Liver (tissue), 9 donors: ENCODE results near the gene COL11A1. TPM values are rescaled to one million over a fixed set of nuclear protein-coding genes. Genes with fewer than 3 reads are reported as not detected.
"Not testable (repeated sequence)": the region's sequence is repeated elsewhere in the genome, so short reads cannot be mapped to it uniquely, and the experiment has no call there.

Experiments
- DNase-seq: peaks from one replicate; pipeline ENCODE4 v3.0.0-alpha.2; 2017; ENCODE audit warnings: low spot score
- H3K27ac ChIP-seq, 2 donors: one replicate each; pipeline ENCODE4 v1.7.0; 2013; ENCODE audit warnings: inconsistent platforms in 2 of 2, low read length in 2 of 2, control low read depth in 1 of 2, low read depth in 1 of 2, mild to moderate bottlenecking in 1 of 2
- H3K27me3 ChIP-seq, 4 donors: one replicate each; pipeline versions ENCODE4 v1.6.1 to v1.7.0; 2013; ENCODE audit warnings: low read length in 3 of 4, inconsistent platforms in 1 of 4, mild to moderate bottlenecking in 1 of 4, moderate library complexity in 1 of 4; ENCODE audit not compliant: control insufficient read depth in 4 of 4, insufficient read depth in 4 of 4
- H3K36me3 ChIP-seq, 4 donors: one replicate each; pipeline versions ENCODE4 v1.6.1 to v1.7.0; 2013; ENCODE audit warnings: low read length in 3 of 4, mild to moderate bottlenecking in 3 of 4, low read depth in 1 of 4, moderate library complexity in 1 of 4; ENCODE audit not compliant: control insufficient read depth in 4 of 4, insufficient read depth in 3 of 4
- H3K4me1 ChIP-seq, 4 donors: one replicate each; pipeline versions ENCODE4 v1.6.1 to v1.7.0; 2013; ENCODE audit warnings: low read length in 3 of 4, mild to moderate bottlenecking in 3 of 4, moderate library complexity in 1 of 4; ENCODE audit not compliant: control insufficient read depth in 4 of 4, insufficient read depth in 4 of 4
- H3K4me3 ChIP-seq, 3 donors: one replicate each; pipeline versions ENCODE4 v1.6.1 to v1.7.0; 2013; ENCODE audit warnings: low read length in 3 of 3, control low read depth in 1 of 3, low read depth in 1 of 3, mild to moderate bottlenecking in 1 of 3
- H3K9ac ChIP-seq, 2 donors: one replicate each; pipeline ENCODE4 v1.7.0; 2013; ENCODE audit warnings: low read length in 2 of 2, mild to moderate bottlenecking in 2 of 2, moderate library complexity in 2 of 2, control low read depth in 1 of 2, low read depth in 1 of 2
- H3K9me3 ChIP-seq, 4 donors: one replicate each; pipeline versions ENCODE4 v1.6.1 to v1.7.0; 2013; ENCODE audit warnings: low read length in 3 of 4; ENCODE audit not compliant: control insufficient read depth in 4 of 4
- ATF3 ChIP-seq: IDR thresholded peaks from 2 replicates; pipeline ENCODE4 v1.6.1; 2016; ENCODE audit warnings: antibody characterized with exemption
- CTCF ChIP-seq: fragments of 150-350 bp; IDR thresholded peaks from 2 replicates; pipeline ENCODE4 v1.5.1; 2017; ENCODE audit warnings: improper control_type of control experiment, low read depth, low read length; ENCODE audit not compliant: missing input control
- EGR1 ChIP-seq, 2 donors: IDR thresholded peaks; 2 replicates each; pipeline ENCODE4 v1.6.1; 2016 to 2018; ENCODE audit warnings: antibody characterized with exemption in 2 of 2, low read depth in 2 of 2
- FOXA1 ChIP-seq: IDR thresholded peaks from 2 replicates; pipeline ENCODE4 v1.6.1; 2016; ENCODE audit warnings: antibody characterized with exemption
- FOXA2 ChIP-seq: IDR thresholded peaks from 2 replicates; pipeline ENCODE4 v1.6.1; 2016; ENCODE audit warnings: antibody characterized with exemption
- GABPA ChIP-seq, 2 donors: IDR thresholded peaks in 1 of 2; conservative IDR thresholded peaks in 1 of 2; 2 replicates each; pipeline ENCODE4 v1.6.1; 2016; ENCODE audit warnings: antibody characterized with exemption in 2 of 2, mild to moderate bottlenecking in 1 of 2, moderate library complexity in 1 of 2
- HNF4A ChIP-seq, 2 donors: conservative IDR thresholded peaks; 2 replicates each; pipeline ENCODE4 v1.6.1; 2016; ENCODE audit warnings: antibody characterized with exemption in 2 of 2, mild to moderate bottlenecking in 2 of 2
- HNF4G ChIP-seq: IDR thresholded peaks from 2 replicates; pipeline ENCODE4 v1.6.1; 2016; ENCODE audit warnings: antibody characterized with exemption
- JUND ChIP-seq, 2 donors: IDR thresholded peaks; 2 replicates each; pipeline ENCODE4 v1.6.1; 2016; ENCODE audit warnings: antibody characterized with exemption in 2 of 2
- MAX ChIP-seq: IDR thresholded peaks from 2 replicates; pipeline ENCODE4 v1.6.1; 2016; ENCODE audit warnings: antibody characterized with exemption
- NR2F2 ChIP-seq: IDR thresholded peaks from 2 replicates; pipeline ENCODE4 v1.6.1; 2016; ENCODE audit warnings: antibody characterized with exemption
- RAD21 ChIP-seq, 2 donors: IDR thresholded peaks; 2 replicates each; pipeline ENCODE4 v1.6.1; 2016; ENCODE audit warnings: antibody characterized with exemption in 2 of 2, mild to moderate bottlenecking in 2 of 2
- REST ChIP-seq: IDR thresholded peaks from 2 replicates; pipeline ENCODE4 v1.6.1; 2016; ENCODE audit warnings: antibody characterized with exemption, mild to moderate bottlenecking
- RXRA ChIP-seq, 2 donors: IDR thresholded peaks; 2 replicates each; pipeline ENCODE4 v1.6.1; 2017 to 2018; ENCODE audit warnings: antibody characterized with exemption in 2 of 2, mild to moderate bottlenecking in 1 of 2
- SP1 ChIP-seq: IDR thresholded peaks from 2 replicates; pipeline ENCODE4 v1.6.1; 2018; ENCODE audit warnings: antibody characterized with exemption, mild to moderate bottlenecking
- TAF1 ChIP-seq: conservative IDR thresholded peaks from 2 replicates; pipeline ENCODE4 v1.6.1; 2016; ENCODE audit warnings: antibody characterized with exemption, mild to moderate bottlenecking
- YY1 ChIP-seq: IDR thresholded peaks from 2 replicates; pipeline ENCODE4 v1.6.1; 2016; ENCODE audit warnings: antibody characterized with exemption, mild to moderate bottlenecking
- ZBTB33 ChIP-seq: IDR thresholded peaks from 2 replicates; pipeline ENCODE4 v1.6.1; 2016; ENCODE audit warnings: antibody characterized with exemption
- WGBS: extraction: QIAGEN DNeasy Blood & Tissue Kit; methylation state at CpG from one replicate; pipeline ENCODE4 v1.1.7; 2013; 5-methylcytosine and 5-hydroxymethylcytosine counted together
- polyA plus RNA-seq, 2 donors: library from polyadenylated mRNA; stranded (reverse) in 1 of 2; unstranded in 1 of 2; fragments of 200-250 nt in 1 of 2; fragments of >200 nt in 1 of 2; fragmentation: Nextera tagmentation in 1 of 2; extraction: Ambion mirVana in 1 of 2; gene quantifications; one replicate each; pipeline versions ENCODE4 v1.2.1 to v1.2.3, GENCODE V29; 2013 to 2015
- total RNA-seq, 2 donors: library from RNA; depleted of rRNA; stranded (reverse); fragments of >200 nt; gene quantifications; one replicate each; pipeline ENCODE4 v1.2.3, GENCODE V29; 2014
- donor health status: healthy.
- donor health status: healthy.
- donor health status: healthy.
- donor health status: healthy.
- donor health status: healthy.

COL11A1 gene
- total and polyA plus RNA-seq, 4 donors, result 0.01 to 0.42 TPM; not detected in 2

GRCh38 chr1:103129796-103130195 is 21.5 kb upstream of the COL11A1 start:
- WGBS, result 75% methylated on average over 1 of the region's 1 CpG

GRCh38 chr1:103129255-103129654 is 20.9 kb upstream of the COL11A1 start:
- WGBS, result 68% methylated on average over 1 of the region's 1 CpG
- TF ChIP-seq RXRA (IDR thresholded peaks at IDR 0.05) (no peak), REST (no peak), FOXA1 (no peak), SP1 (no peak), YY1 (no peak), EGR1 (IDR thresholded peaks at IDR 0.05; ENCODE audit: low read depth in 2 of 2) (no peak), FOXA2 (no peak), HNF4A (conservative IDR thresholded peaks at IDR 0.05) (no peak), CTCF (no peak), RAD21 (IDR thresholded peaks at IDR 0.05) (no peak), GABPA (IDR thresholded peaks at IDR 0.05 in 1 of 2, conservative IDR thresholded peaks at IDR 0.05 in 1 of 2) (no peak), ZBTB33 (no peak), MAX (no peak), HNF4G (no peak), NR2F2 (no peak), TAF1 (no peak), ATF3 (no peak), JUND (IDR thresholded peaks at IDR 0.05) (no peak)
- H3K27ac ChIP-seq, result no peak overlapping the region
- H3K4me1 ChIP-seq, result no peaks in the 10 kb centered on the region
- no peak for DNase-seq
- no peaks in the 10 kb centered on the region for H3K9me3 ChIP-seq
- no peaks in the 10 kb centered on the region for H3K36me3 ChIP-seq
- H3K4me3 ChIP-seq, result no peak overlapping the region
- H3K27me3 ChIP-seq, result peaks cover 0 to 7% (median 0%) of the 10 kb centered on the region in 4 donors
- H3K9ac ChIP-seq, result no peak overlapping the region

More at GRCh38 chr1:103129796-103130195, 21.5 kb upstream of the COL11A1 start:
- Histone ChIP-seq H3K9me3 (no peaks in the 10 kb centered on the region), H3K27ac (no peak overlapping the region), H3K4me3 (no peak overlapping the region), H3K27me3 (peaks cover 0 to 7% (median 0%) of the 10 kb centered on the region in 4 donors), H3K36me3 (no peaks in the 10 kb centered on the region), H3K9ac (no peak overlapping the region), H3K4me1 (no peaks in the 10 kb centered on the region)
- TF ChIP-seq RXRA (IDR thresholded peaks at IDR 0.05) (no peak), RAD21 (IDR thresholded peaks at IDR 0.05) (no peak), SP1 (no peak), ATF3 (no peak)
- DNase-seq, result no peak

- WGBS, result 64% methylated on average over 2 of the region's 2 CpGs
- H3K4me1 ChIP-seq, DNase-seq, H3K36me3 ChIP-seq, H3K4me3 ChIP-seq, H3K9ac ChIP-seq, H3K27ac ChIP-seq, H3K27me3 ChIP-seq, H3K9me3 ChIP-seq: not testable (repeated sequence)
Measured at GRCh38 chr1:103128256-103128655, 19.9 kb upstream of the COL11A1 start.
